Immature natural killer cell (primary cell): ENCODE measurements around the gene CABP4. TPM values are rescaled to one million over a fixed set of nuclear protein-coding genes. Genes with fewer than 3 reads are reported as not detected.

ENCODE experiments used
- DNase-seq, 3 donors: peaks; one replicate each; pipeline ENCODE4 v3.0.0; 2022; ENCODE audit warnings: mixed read lengths in 1 of 3
- H3K27ac Mint-ChIP-seq, 6 donors: one replicate each; pipeline ENCODE4 v1.8.0; 2020; ENCODE audit warnings: mixed read lengths in 6 of 6, mild to moderate bottlenecking in 5 of 6, inconsistent platforms in 4 of 6, moderate library complexity in 3 of 6
- H3K27me3 Mint-ChIP-seq, 3 donors: one replicate each; pipeline ENCODE4 v1.8.0; 2020 to 2021; ENCODE audit warnings: low read depth in 3 of 3, mild to moderate bottlenecking in 3 of 3, mixed read lengths in 3 of 3, moderate library complexity in 3 of 3, inconsistent platforms in 1 of 3
- H3K36me3 Mint-ChIP-seq, 3 donors: one replicate each; pipeline ENCODE4 v1.8.0; 2020; ENCODE audit warnings: mixed read lengths in 3 of 3, inconsistent platforms in 2 of 3, mild to moderate bottlenecking in 2 of 3
- H3K4me1 Mint-ChIP-seq, 2 donors: one replicate each; pipeline ENCODE4 v1.8.0; 2020; ENCODE audit warnings: inconsistent platforms in 2 of 2, mild to moderate bottlenecking in 2 of 2, mixed read lengths in 2 of 2, moderate library complexity in 1 of 2
- H3K4me3 Mint-ChIP-seq, 5 donors: one replicate each; pipeline ENCODE4 v1.8.0; 2020; ENCODE audit warnings: mild to moderate bottlenecking in 5 of 5, mixed read lengths in 5 of 5, inconsistent platforms in 3 of 5, moderate library complexity in 3 of 5
- H3K9me3 Mint-ChIP-seq, 6 donors: one replicate each; pipeline ENCODE4 v1.8.0; 2020; ENCODE audit warnings: mild to moderate bottlenecking in 6 of 6, mixed read lengths in 6 of 6, inconsistent platforms in 4 of 6, moderate library complexity in 3 of 6
- polyA plus RNA-seq, 3 donors: library from polyadenylated mRNA; unstranded; fragments of 300-500 nt; fragmentation: Illumina TruSeq; gene quantifications; one replicate each; pipeline ENCODE4 v1.2.3, GENCODE V29; 2021

CABP4 gene
- polyA plus RNA-seq, 3 donors from 2014 or later = 1.6 TPM; not detected in 2

GRCh38 chr11:67490727-67491065, 35.5 kb downstream of the CABP4 start:
- Mint-ChIP-seq H3K27me3 (no peaks in the 10 kb centered on the region), H3K4me1 (peaks cover 24 to 26% of the 10 kb centered on the region in 2 donors), H3K36me3 (peaks cover 0 to 15% (median 9%) of the 10 kb centered on the region in 3 donors), H3K9me3 (no peaks in the 10 kb centered on the region), H3K4me3 (no peak overlapping the region), H3K27ac (no peak overlapping the region)
- DNase-seq = no peak

- no peaks in the 10 kb centered on the region for H3K9me3 Mint-ChIP-seq
- H3K27ac Mint-ChIP-seq = no peak overlapping the region
- DNase-seq = no peak
- no peak overlapping the region for H3K4me3 Mint-ChIP-seq
- peaks cover 16 to 18% of the 10 kb centered on the region in 2 donors for H3K4me1 Mint-ChIP-seq
- H3K36me3 Mint-ChIP-seq = peaks cover 0 to 15% (median 6%) of the 10 kb centered on the region in 3 donors
- peaks cover 0 to 1% (median 0%) of the 10 kb centered on the region in 3 donors for H3K27me3 Mint-ChIP-seq
Measured at GRCh38 chr11:67491276-67492068, 36.3 kb downstream of the CABP4 start.

GRCh38 chr11:67492069-67492727, 37.0 kb downstream of the CABP4 start:
- no peak for DNase-seq
- Mint-ChIP-seq H3K36me3 (peaks cover 0 to 15% (median 5%) of the 10 kb centered on the region in 3 donors), H3K27ac (no peak overlapping the region), H3K4me1 (peaks cover 10 to 11% of the 10 kb centered on the region in 2 donors), H3K27me3 (peaks cover 0 to 1% (median 0%) of the 10 kb centered on the region in 3 donors), H3K4me3 (no peak overlapping the region), H3K9me3 (no peaks in the 10 kb centered on the region)

GRCh38 chr11:67492801-67493547, 37.8 kb downstream of the CABP4 start:
- Mint-ChIP-seq H3K27me3 (peaks cover 0 to 1% (median 0%) of the 10 kb centered on the region in 3 donors), H3K9me3 (no peaks in the 10 kb centered on the region), H3K4me1 (peaks cover 3 to 5% of the 10 kb centered on the region in 2 donors), H3K4me3 (no peak overlapping the region), H3K36me3 (peaks cover 0 to 7% (median under 1%) of the 10 kb centered on the region in 3 donors), H3K27ac (no peak overlapping the region)
- DNase-seq = no peak

- Mint-ChIP-seq H3K4me3 (no peak overlapping the region), H3K27me3 (peaks cover 0 to 1% (median 0%) of the 10 kb centered on the region in 3 donors), H3K27ac (no peak overlapping the region), H3K4me1 (peaks cover 0 to 2% of the 10 kb centered on the region in 2 donors), H3K9me3 (no peaks in the 10 kb centered on the region), H3K36me3 (peaks cover 0 to 5% (median 0%) of the 10 kb centered on the region in 3 donors)
- no peak for DNase-seq
Measured at GRCh38 chr11:67493548-67494370, 38.6 kb downstream of the CABP4 start.

- Mint-ChIP-seq H3K4me1 (peaks cover 0 to 2% of the 10 kb centered on the region in 2 donors), H3K27me3 (peaks cover 0 to 2% (median 1%) of the 10 kb centered on the region in 3 donors), H3K27ac (no peak overlapping the region), H3K9me3 (no peaks in the 10 kb centered on the region), H3K4me3 (no peak overlapping the region), H3K36me3 (peaks cover 0 to 3% (median 0%) of the 10 kb centered on the region in 3 donors)
- no peak for DNase-seq
Measured at GRCh38 chr11:67494371-67495233, 39.4 kb downstream of the CABP4 start.

- no peaks in the 10 kb centered on the region for H3K36me3 Mint-ChIP-seq
- H3K27ac Mint-ChIP-seq = no peak overlapping the region
- H3K9me3 Mint-ChIP-seq = no peaks in the 10 kb centered on the region
- peaks cover 0 to 2% (median 2%) of the 10 kb centered on the region in 3 donors for H3K27me3 Mint-ChIP-seq
- no peak overlapping the region for H3K4me3 Mint-ChIP-seq
- no peak for DNase-seq
- peaks cover 0 to 2% of the 10 kb centered on the region in 2 donors for H3K4me1 Mint-ChIP-seq
Measured at GRCh38 chr11:67495234-67496005, 40.3 kb downstream of the CABP4 start.

GRCh38 chr11:67496113-67496512, 41.0 kb downstream of the CABP4 start:
- Mint-ChIP-seq H3K4me3 (no peak overlapping the region), H3K27ac (no peak overlapping the region), H3K4me1 (peaks cover 7% of the 10 kb centered on the region in 2 donors), H3K9me3 (no peaks in the 10 kb centered on the region), H3K27me3 (peaks cover 0 to 4% (median 2%) of the 10 kb centered on the region in 3 donors), H3K36me3 (peaks cover 2 to 7% (median 3%) of the 10 kb centered on the region in 3 donors)
- no peak for DNase-seq

GRCh38 chr11:67497656-67498291, 42.6 kb downstream of the CABP4 start:
- peaks cover 0 to 6% (median 2%) of the 10 kb centered on the region in 3 donors for H3K27me3 Mint-ChIP-seq
- H3K9me3 Mint-ChIP-seq = no peaks in the 10 kb centered on the region
- H3K4me1 Mint-ChIP-seq = peaks cover 11% of the 10 kb centered on the region in 2 donors
- no peak overlapping the region for H3K27ac Mint-ChIP-seq
- no peak for DNase-seq
- H3K36me3 Mint-ChIP-seq = peaks cover 5 to 10% (median 6%) of the 10 kb centered on the region in 3 donors
- H3K4me3 Mint-ChIP-seq = no peak overlapping the region

GRCh38 chr11:67498544-67498972, 43.4 kb downstream of the CABP4 start:
- peaks cover 5 to 10% (median 9%) of the 10 kb centered on the region in 3 donors for H3K36me3 Mint-ChIP-seq
- no peak overlapping the region for H3K4me3 Mint-ChIP-seq
- H3K4me1 Mint-ChIP-seq = peaks cover 16 to 17% of the 10 kb centered on the region in 2 donors
- H3K27me3 Mint-ChIP-seq = peaks cover 0 to 6% (median 2%) of the 10 kb centered on the region in 3 donors
- H3K27ac Mint-ChIP-seq = no peak overlapping the region
- no peak for DNase-seq
- no peaks in the 10 kb centered on the region for H3K9me3 Mint-ChIP-seq

GRCh38 chr11:67499808-67500483, 44.8 kb downstream of the CABP4 start:
- Mint-ChIP-seq H3K9me3 (no peaks in the 10 kb centered on the region), H3K36me3 (peaks cover 5 to 10% (median 9%) of the 10 kb centered on the region in 3 donors), H3K4me3 (no peak overlapping the region), H3K4me1 (peaks cover 16 to 22% of the 10 kb centered on the region in 2 donors), H3K27me3 (peaks cover 0 to 11% (median 4%) of the 10 kb centered on the region in 3 donors), H3K27ac (no peak overlapping the region)
- no peak for DNase-seq
